ENCODE results near the gene CHST9.

CHST9 gene

GRCh38 chr18:26970637-26971036 lies 214.5 kb downstream of the CHST9 start:
- H3K27ac ChIP-seq: no peak overlapping the region
- no peak for TF ChIP-seq CTCF (IDR thresholded peaks at IDR 0.05)
- TF ChIP-seq ZFX (IDR thresholded peaks at IDR 0.05; ENCODE audit: borderline replicate concordance): no peak

GRCh38 chr18:26965206-26965605 lies 219.9 kb downstream of the CHST9 start:
- H3K27ac ChIP-seq: no peak overlapping the region
- TF ChIP-seq CTCF (IDR thresholded peaks at IDR 0.05) (no peak), ZFX (IDR thresholded peaks at IDR 0.05; ENCODE audit: borderline replicate concordance) (no peak)

- no peak overlapping the region for H3K27ac ChIP-seq
- TF ChIP-seq CTCF (IDR thresholded peaks at IDR 0.05): no peak
- TF ChIP-seq ZFX (IDR thresholded peaks at IDR 0.05; ENCODE audit: borderline replicate concordance): no peak
Measured at GRCh38 chr18:26963292-26963691, 221.8 kb downstream of the CHST9 start.

- no peak for TF ChIP-seq CTCF (IDR thresholded peaks at IDR 0.05)
- no peak for TF ChIP-seq ZFX (IDR thresholded peaks at IDR 0.05; ENCODE audit: borderline replicate concordance)
Measured at GRCh38 chr18:26961839-26962238, 223.3 kb downstream of the CHST9 start.

GRCh38 chr18:26960911-26961310 lies 224.2 kb downstream of the CHST9 start:
- no peak for TF ChIP-seq CTCF (IDR thresholded peaks at IDR 0.05)
- no peak for TF ChIP-seq ZFX (IDR thresholded peaks at IDR 0.05; ENCODE audit: borderline replicate concordance)
- no peak overlapping the region for H3K27ac ChIP-seq

More at GRCh38 chr18:26961839-26962238, 223.3 kb downstream of the CHST9 start:
- no peak overlapping the region for H3K27ac ChIP-seq

- no peak overlapping the region for H3K27ac ChIP-seq
- TF ChIP-seq CTCF (IDR thresholded peaks at IDR 0.05): no peak
- no peak for TF ChIP-seq ZFX (IDR thresholded peaks at IDR 0.05; ENCODE audit: borderline replicate concordance)
Measured at GRCh38 chr18:26956863-26957262, 228.2 kb downstream of the CHST9 start.

GRCh38 chr18:26948703-26949102 lies 236.4 kb downstream of the CHST9 start:
- H3K27ac ChIP-seq: no peak overlapping the region
- TF ChIP-seq CTCF (IDR thresholded peaks at IDR 0.05) (no peak), ZFX (IDR thresholded peaks at IDR 0.05; ENCODE audit: borderline replicate concordance) (no peak)

Data from 22Rv1 (cell line).